Measurements from ENCODE around the gene CPNE7. TPM values are rescaled to one million over a fixed set of nuclear protein-coding genes. Genes with fewer than 3 reads are reported as not detected.

The CPNE7 gene
- polyA plus RNA-seq, 1 donor from 2014 or later: 0.15 TPM

DNA sequence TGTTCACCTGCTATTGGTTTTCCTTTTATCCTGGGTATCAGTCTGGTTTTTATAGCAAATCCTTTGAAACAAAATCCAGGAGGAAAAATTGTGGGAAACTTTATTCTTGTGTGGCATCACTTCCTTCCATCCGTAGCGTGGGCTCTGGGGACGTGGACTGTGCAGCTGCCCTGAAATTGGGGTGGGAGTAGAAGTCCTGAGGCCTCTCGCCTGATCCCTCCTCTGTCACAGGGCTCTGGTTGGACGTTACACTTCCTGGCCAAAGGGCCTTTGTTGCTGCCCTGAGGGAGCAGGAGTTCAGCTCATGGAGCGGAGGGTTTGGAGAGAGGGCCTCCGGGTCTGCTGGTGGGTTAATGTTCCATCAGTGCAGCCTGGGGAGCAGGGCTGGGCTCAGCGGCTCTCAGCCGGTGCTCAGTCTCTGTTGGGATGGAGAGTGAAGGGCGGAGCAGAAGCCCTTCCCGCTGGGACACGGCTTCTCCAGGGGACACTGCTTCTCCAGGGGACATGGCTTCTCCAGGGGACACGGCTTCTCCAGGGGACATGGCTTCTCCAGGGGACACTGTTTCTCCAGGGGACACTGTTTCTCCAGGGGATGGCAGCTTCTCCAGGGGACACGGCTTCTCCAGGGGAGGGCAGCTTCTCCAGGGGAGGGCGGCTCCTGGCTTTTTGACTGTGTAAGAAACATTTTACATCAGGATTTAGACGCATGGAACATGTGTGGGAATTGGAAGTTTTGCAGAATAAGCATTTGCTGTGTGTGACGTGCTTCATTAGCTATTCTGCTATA is 30.3 kb upstream of the CPNE7 start:
- H3K9me3 ChIP-seq (ENCODE audit: low read length): no peaks in the 10 kb centered on the region
- no peaks in the 10 kb centered on the region for H3K27me3 ChIP-seq (ENCODE audit: insufficient read depth, low read depth, low read length)
- TF ChIP-seq RAD21 (conservative IDR thresholded peaks at IDR 0.05) (no peak), REST (IDR thresholded peaks at IDR 0.05; ENCODE audit: borderline replicate concordance) (no peak), EZH2 (IDR thresholded peaks at IDR 0.05; ENCODE audit: borderline replicate concordance, insufficient read depth, low read length, poor library complexity, severe bottlenecking) (no peak), MXI1 (conservative IDR thresholded peaks at IDR 0.05; ENCODE audit: poor library complexity, severe bottlenecking) (no peak), SMC3 (conservative IDR thresholded peaks at IDR 0.05; ENCODE audit: poor library complexity) (no peak), TAF1 (IDR thresholded peaks at IDR 0.05; ENCODE audit: low read depth) (no peak), EP300 (conservative IDR thresholded peaks at IDR 0.05; ENCODE audit: poor library complexity, severe bottlenecking) (no peak), POLR2AphosphoS5 (IDR thresholded peaks at IDR 0.05) (no peak), CTCF (IDR thresholded peaks at IDR 0.05; ENCODE audit: poor library complexity, severe bottlenecking) (no peak)
- no peaks in the 10 kb centered on the region for H3F3A ChIP-seq (ENCODE audit: insufficient read depth, low read length, poor library complexity, severe bottlenecking)
- H3K36me3 ChIP-seq (ENCODE audit: insufficient read depth, low read length): no peaks in the 10 kb centered on the region
- H2AFZ ChIP-seq (ENCODE audit: low read depth, low read length): no peak overlapping the region
- H3K4me2 ChIP-seq (ENCODE audit: low read length): no peak overlapping the region
- no peaks in the 10 kb centered on the region for H3K79me2 ChIP-seq (replicated peaks; ENCODE audit: insufficient read depth, low read length)
- H3K9me2 ChIP-seq (ENCODE audit: insufficient read depth, low read length): no peaks in the 10 kb centered on the region
- no peak overlapping the region for H3K4me3 ChIP-seq (ENCODE audit: low read length)
- H4K20me1 ChIP-seq (ENCODE audit: insufficient read depth): no peaks in the 10 kb centered on the region
- no peak overlapping the region for H3K9ac ChIP-seq (ENCODE audit: low read length)
- no peak overlapping the region for H3K27ac ChIP-seq (ENCODE audit: low read length)

GRCh38 chr16:89545831-89546574 is 29.6 kb upstream of the CPNE7 start:
- Histone ChIP-seq H3K27ac (ENCODE audit: low read length) (no peak overlapping the region), H3K79me2 (replicated peaks; ENCODE audit: insufficient read depth, low read length) (no peaks in the 10 kb centered on the region), H3K9me3 (ENCODE audit: low read length) (no peaks in the 10 kb centered on the region), H3K36me3 (ENCODE audit: insufficient read depth, low read length) (no peaks in the 10 kb centered on the region), H3F3A (ENCODE audit: insufficient read depth, low read length, poor library complexity, severe bottlenecking) (no peaks in the 10 kb centered on the region), H4K20me1 (ENCODE audit: insufficient read depth) (no peaks in the 10 kb centered on the region), H3K9me2 (ENCODE audit: insufficient read depth, low read length) (no peaks in the 10 kb centered on the region), H3K9ac (ENCODE audit: low read length) (no peak overlapping the region), H3K27me3 (ENCODE audit: insufficient read depth, low read depth, low read length) (no peaks in the 10 kb centered on the region), H3K4me3 (ENCODE audit: low read length) (no peak overlapping the region), H3K4me2 (ENCODE audit: low read length) (no peak overlapping the region), H2AFZ (ENCODE audit: low read depth, low read length) (no peak overlapping the region)
- TF ChIP-seq RAD21 (conservative IDR thresholded peaks at IDR 0.05): no peak
- TF ChIP-seq EP300 (conservative IDR thresholded peaks at IDR 0.05; ENCODE audit: poor library complexity, severe bottlenecking): no peak
- TF ChIP-seq POLR2AphosphoS5 (IDR thresholded peaks at IDR 0.05): no peak
- no peak for TF ChIP-seq SMC3 (conservative IDR thresholded peaks at IDR 0.05; ENCODE audit: poor library complexity)
- no peak for TF ChIP-seq EZH2 (IDR thresholded peaks at IDR 0.05; ENCODE audit: borderline replicate concordance, insufficient read depth, low read length, poor library complexity, severe bottlenecking)
- TF ChIP-seq MXI1 (conservative IDR thresholded peaks at IDR 0.05; ENCODE audit: poor library complexity, severe bottlenecking): no peak
- no peak for TF ChIP-seq TAF1 (IDR thresholded peaks at IDR 0.05; ENCODE audit: low read depth)
- no peak for TF ChIP-seq CTCF (IDR thresholded peaks at IDR 0.05; ENCODE audit: poor library complexity, severe bottlenecking)
- TF ChIP-seq REST (IDR thresholded peaks at IDR 0.05; ENCODE audit: borderline replicate concordance): no peak
